PFSK-1 (cell line): ENCODE measurements around the gene S100A9.

Experiments used
- POLR2AphosphoS5 ChIP-seq: IDR thresholded peaks from 2 replicates; pipeline ENCODE4 v1.6.1; 2012; ENCODE audit warnings: low read depth, mild to moderate bottlenecking, control low read depth, low read length, moderate library complexity
- TAF1 ChIP-seq: IDR thresholded peaks from 2 replicates; pipeline ENCODE4 v1.6.1; 2012; ENCODE audit warnings: low read length, control low read depth, borderline replicate concordance; ENCODE audit not compliant: insufficient read depth

DNA sequence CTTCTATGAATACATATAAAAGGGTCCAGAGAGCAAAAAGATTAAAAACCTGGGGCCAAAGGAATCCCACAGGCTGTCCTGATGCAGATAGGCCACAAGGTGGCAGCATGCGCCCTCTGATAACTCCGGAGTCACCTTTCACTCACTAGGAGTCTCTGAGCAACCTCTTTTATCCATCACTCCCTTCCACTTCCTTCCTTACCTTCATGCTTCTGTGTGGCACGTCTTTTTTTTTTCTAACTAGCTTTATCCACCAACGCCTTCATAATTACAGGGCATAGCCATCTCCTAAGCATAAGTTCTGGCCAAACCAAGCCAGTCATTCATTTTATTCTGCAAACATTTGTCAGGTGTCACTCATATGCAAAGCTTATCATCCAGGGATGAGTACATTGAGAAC, 5.1 kb upstream of the S100A9 start:
- no peak for TF ChIP-seq POLR2AphosphoS5
- TF ChIP-seq TAF1, result no peak
